Measurements from ENCODE around the gene GNAZ.

Gene GNAZ

DNA sequence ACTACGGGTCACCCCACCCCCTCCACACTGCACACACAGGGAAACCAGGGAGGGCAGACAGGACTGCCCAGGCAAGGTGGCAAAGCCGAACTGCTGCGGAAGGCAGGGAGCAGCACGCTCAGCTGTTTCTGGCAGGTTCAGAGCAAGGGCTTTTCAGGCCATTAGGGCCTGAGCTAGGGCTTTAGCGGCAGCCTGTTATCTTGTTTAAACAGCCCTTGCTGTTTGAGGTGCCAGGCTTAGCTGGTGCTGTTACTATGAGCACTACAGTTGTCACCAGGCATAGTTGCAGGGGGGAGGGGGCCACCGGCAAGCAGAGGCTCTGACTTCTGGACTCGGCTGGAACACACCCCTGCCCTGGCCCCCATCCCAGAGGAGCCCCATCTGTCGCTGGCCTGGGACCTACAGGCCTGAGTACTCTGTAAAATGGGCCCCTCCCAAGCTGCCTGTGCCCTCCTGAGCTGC, 36.6 kb downstream of the GNAZ start:
- DNase-seq (ENCODE audit: low read depth in 2 of 2), result no peak

DNA sequence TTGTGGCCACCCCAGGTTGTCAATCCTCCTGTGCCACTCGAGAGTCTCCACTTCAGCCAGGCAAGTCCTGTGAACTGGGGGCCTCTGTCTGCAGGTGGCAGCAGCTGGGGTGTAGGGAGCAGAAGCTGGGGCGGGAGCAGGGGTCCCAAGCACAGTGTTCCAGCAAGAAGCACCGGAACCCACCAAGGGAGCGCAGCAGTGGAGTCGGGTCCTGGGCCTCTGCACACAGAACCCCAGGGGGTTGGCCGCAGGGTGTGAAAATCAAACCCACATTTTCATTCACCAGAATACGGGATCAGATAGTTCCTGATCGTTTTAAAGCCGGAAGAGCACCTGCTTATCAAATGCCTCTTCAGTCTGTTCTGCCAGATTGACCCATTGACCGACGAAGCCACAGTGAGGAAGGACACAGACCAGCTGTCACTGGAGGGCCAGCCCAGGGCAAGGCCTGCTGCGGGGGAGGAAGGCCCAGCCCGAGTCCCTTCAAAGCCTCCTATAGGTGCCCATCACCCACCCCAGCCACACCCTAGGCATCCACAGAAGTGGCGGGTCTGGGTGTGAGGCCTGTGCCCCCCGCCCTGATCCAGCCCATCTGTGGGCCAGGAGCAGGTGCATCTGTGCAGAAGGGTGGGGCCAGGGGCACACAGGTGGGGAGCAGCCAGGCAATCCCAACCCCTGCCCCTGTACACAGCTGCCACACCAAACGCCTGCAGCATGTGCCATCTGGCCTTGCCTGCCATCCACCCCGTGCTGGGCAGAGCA, 37.3 kb downstream of the GNAZ start:
- DNase-seq (ENCODE audit: low read depth in 2 of 2), result no peak

DNA sequence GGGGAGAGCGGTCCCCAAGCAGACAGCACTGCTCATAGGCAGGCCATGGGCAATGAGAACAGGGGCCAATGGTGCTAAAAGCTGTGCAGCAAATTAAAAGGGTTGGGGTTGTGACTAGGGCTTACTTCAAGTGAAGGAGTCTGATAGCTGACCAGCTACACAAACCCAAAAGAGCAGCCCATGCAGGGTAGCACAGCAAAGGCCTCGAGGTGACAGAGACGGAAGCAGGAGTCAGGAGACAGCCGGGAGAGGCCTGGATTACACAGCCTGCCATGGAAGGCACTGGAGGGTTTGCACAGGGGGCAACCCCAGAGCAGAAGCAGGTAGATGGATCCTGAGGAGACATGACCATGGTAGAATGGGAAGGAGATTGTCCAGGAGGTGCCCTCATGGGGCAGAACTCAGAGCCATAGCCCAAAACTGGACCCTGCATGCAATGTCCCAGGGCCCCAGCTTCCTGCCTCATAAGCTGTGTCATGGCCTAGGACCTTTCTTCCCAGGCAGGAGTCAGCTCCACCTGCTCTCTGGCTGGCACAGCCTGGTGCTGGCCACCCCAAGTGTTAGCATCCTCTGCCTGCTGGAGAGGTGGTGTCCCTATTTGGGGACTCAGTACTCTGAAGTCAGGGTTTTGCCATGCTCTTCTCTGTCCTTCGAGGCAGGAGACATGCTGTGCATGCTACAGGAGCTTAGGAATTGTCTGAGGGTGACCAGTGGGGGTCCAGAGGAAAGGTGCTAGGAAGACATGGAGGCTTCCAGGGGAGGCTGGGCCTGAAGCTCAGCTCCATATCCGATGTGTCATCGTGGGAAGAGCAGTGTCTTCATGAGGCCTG, 38.1 kb downstream of the GNAZ start:
- DNase-seq (ENCODE audit: low read depth in 2 of 2), result no peak

DNA sequence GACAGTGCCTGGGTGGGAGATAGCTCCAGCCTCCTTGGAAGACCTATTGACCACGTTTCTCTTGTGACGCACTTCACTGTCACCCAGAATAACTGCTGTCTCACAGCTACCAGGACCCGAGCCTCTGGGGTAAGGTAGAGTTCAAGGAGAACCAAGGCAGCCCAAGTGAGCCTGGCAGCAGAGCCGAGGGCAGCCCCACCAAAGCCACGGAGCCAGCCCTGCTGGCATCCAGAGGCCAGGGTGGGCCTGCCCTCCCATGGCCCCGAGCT, 38.7 kb downstream of the GNAZ start:
- no peak for DNase-seq (ENCODE audit: low read depth in 2 of 2)

DNA sequence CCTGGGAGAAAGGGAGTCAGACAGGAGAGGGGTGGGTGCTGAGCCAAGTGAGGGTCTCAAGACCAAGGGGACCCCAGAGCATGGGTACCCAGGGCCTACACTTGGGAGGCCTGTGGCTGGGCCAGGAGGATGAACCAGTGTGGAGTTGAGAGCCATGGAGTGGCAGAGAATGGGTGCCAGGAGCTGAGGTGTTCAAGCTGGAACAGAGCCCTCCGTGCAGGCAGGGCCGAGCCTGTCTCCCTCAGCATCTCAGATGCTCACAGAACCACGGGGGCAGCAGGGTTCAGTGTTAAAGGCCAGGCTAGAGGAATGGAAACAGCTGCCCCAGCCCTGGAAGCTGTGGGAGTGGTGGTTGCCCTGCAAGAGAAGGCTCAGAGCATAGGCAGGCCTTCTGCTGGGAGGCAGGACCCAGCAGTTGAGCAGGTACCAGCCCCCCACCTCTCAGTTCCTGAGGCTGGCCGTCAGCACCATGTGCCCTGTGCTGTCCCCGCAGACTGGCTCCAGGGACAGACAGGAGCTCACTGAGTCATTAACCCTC, 39.2 kb downstream of the GNAZ start:
- no peak for DNase-seq (ENCODE audit: low read depth in 2 of 2)

DNA sequence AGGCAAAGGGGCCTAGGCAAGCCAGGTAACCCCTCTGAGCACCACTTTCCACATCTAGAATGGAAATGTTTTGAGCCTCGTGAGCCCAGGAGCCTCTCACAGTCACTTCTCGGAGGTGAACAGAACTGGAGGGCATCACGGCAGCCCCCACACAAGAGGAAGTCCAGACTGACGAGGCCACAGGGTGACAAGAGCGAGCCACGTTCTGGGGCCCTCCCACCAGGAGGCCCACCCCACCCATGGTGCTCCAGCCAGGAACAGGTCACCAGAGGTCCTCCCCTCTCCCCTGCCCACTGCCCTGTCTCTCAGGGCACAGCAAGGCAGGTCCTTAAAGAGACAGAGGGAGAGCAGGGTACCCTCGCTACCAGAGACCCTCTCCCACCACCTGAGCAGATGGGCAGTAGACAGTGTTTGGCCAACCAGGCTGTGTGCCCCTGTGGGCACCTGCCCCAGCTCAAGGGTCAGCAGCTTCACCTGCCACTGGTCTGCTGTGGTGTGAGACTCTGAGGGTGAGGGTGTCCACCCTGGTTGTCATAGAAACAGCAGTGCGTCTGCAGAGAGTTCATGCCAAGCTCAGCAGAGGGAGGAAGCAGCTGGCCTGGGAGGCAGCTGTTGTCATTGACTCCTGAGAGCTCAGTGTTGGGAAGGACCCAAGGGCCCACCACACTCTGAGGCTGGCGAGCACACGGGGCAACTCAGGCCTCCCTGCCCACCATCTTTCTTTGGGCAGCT, 40.0 kb downstream of the GNAZ start:
- DNase-seq (ENCODE audit: low read depth in 2 of 2), result no peak

DNA sequence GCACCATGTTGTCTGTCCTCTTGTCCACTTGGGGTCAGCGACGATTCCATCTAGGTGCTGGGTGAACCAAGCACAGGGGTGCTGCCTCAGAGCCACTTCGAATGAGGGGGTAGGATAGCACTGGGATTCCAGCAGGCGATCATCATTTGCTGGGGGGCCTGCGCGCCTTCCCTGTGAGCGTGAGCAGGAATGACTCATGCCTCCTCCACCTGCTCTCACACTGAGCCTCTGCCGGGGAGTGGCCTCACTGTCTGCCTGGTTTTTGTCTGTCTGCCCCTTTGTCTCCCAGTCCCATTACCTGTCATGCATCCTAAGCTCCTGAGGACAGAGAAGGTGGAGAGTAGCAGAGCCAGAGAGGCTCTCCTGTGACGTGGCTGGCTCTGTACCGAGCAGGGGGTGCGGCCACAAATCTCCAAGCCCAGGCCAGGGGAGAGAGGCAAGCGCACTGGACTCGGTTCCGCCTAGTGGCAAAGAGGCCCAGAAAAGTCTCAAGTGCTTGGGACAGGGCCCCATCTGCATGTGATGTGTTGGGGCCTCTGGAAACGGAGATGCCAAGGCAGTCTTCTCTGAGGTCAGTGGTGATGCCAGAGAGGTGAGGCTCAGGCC, 40.7 kb downstream of the GNAZ start:
- DNase-seq (ENCODE audit: low read depth in 2 of 2), result no peak

DNA sequence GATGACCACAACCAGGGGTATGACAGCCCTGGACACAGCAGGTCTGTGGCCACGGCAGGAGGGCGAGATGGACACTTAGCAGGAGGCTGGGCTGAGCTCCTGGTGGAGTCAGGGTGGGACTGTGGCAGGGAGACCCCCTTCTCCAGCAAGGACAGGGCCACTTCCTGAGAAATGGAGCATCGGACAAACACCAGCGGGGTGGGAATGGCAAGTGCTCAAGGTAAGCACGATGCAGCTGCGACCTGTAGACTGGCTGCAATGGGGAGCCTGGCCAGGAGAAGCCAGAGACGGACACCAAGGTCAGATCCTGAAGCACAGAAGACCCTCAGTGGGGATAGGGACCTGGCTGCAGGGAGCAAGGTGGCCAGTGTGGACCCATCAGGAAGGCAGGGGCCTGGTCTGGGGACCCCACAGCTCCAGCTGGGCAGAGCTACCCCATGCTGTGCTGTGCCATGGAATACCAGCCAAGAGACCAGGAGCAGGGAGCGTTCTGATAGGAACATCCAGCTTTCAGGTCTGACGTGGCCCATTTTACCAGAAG, 42.2 kb downstream of the GNAZ start:
- DNase-seq (ENCODE audit: low read depth in 2 of 2), result no peak

DNA sequence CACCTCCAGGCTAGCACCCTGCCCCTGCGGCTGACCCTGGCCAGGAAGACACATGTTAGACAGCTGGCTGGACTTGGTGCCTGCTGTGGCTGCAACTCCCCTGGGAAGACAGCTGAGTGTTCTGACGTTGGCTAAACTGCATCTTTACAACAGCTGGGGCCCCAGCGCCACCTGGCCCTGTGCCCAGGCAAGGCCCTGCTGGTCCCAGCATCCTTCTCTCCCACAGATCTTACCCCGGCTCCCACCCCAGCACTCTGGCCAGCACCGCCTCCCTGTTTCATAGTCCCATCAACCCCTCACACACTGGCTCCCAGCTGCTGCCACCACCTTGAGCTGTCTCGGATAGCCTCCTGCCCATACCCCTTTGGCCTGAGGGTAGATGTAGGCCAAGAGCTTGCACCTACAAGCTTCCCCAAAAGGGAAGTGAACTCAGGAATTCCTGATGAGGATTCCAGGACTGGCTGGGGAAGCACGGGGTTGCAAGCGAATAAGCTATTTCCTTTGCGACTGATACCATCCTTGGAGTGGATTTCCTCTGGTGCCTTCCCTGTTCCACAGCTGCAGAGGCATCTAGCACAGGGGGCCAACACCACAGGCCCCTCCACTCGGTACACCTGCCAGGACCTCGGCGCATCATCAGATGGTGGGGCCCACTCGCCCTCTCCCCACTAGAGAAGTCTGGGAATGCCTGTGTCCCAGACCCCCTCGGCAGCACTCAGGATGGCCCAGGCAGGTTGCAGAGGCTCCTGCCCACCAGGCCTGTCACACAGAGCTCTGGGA, 42.9 kb downstream of the GNAZ start:
- no peak for DNase-seq (ENCODE audit: low read depth in 2 of 2)

DNA sequence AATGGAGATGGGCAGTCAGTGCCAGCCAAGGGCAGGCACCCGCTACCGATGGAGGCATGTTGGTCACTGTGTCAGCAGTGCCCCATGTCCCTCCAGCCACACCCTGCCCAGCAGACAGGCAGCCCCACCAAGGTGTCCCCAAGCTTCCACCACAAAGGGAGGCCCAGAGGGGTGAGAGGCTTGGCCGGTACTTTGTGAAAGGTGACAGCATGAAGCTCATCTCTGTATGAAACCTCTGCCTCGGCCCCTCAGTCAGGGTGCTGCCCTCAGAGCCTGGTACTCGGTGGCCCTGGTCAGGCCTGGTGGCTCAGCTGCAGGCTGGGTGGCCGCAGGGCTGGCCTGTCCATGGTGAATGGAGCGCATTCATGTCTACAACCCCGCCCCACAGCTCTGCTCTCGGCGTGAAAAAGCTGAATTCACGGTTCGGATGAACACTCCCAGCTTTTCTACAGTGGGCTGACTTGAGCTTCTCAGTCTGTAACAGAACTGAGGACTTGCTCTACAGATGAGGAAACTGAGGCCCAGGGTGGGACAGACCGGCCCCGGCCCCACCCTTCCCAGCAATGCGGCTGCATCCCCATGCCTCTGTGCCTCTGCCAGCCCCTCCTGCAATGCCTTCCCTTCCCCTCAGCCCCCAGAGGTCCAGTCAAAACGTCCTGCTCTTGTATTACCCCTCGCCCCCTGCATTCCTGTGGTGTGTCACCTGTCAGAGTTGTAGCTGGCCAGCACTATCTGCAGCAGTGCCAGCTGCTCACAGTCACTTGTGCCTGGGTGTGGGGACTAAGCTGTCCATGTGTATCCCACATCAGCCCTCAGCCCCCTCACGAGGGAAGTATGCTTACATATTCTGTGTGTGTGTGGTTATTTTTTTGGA, 43.8 kb downstream of the GNAZ start:
- DNase-seq (ENCODE audit: low read depth in 2 of 2), result no peak

DNA sequence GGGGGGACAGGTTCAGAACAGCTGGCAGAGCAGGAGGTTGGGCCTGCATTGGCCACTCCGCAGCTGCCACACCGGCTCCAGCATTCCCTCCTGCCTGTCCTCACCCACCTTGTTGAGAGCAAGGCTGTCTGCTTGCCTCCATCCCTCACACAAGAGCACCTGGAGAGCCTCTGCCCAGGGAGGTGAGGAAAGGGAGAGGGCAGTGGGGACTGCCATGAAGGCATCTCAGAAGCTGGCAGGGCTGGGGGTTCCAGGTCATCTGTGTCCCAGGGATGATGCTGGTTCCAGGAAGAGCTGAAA, 44.4 kb downstream of the GNAZ start:
- DNase-seq (ENCODE audit: low read depth in 2 of 2), result no peak

DNA sequence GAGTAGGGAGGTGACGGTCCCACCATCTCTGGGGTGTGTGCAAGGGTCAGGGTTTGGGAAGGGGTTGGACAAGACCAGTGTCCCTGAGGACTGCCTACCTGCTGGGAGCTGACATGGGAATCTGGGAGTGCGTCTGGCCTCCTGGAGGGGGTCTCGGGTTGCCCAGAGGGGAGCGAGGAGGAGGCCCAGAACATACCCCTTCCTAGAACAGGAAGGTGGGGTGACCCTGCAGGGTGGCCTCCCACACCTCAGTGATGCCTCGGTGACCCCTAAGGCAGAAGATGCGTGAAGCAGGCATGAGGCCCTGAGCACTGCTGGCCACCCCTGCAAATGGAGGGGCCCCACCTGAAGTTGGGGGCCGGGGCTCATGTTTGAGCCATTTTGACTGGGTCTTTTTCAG, 45.0 kb downstream of the GNAZ start:
- DNase-seq (ENCODE audit: low read depth in 2 of 2), result no peak

DNA sequence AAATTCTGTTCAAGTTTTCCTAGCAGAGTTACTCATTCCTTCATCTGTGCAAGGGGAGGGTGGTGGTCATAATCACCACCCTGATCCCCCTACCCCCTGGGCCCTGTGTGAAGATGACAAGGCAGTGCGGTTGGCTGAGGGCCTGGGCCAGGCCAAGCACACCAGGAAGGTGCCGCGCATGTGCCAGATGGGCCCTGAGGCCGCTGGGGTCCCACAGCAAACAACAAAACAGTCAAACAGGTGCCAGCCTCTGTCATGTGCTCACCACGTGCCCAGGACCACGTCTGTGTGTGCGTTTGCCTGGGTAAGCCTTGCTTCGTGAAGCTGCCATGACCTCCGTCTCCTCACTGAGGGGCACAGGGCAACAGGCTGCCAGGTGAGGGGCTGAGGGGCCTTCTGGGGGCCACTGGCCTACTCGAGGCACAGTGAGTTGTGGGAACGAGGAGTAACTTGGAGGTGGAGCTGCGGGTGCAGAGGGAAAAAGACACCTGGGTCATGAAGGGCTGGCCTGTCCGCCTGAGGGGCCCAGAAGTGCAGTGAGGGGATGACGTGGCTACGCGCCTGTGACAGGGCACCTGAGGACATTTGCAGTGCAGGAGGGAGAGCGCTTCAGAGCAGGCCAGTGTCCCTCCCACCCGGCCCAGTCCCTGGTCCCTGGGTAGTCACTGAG, 45.6 kb downstream of the GNAZ start:
- no peak for DNase-seq (ENCODE audit: low read depth in 2 of 2)

DNA sequence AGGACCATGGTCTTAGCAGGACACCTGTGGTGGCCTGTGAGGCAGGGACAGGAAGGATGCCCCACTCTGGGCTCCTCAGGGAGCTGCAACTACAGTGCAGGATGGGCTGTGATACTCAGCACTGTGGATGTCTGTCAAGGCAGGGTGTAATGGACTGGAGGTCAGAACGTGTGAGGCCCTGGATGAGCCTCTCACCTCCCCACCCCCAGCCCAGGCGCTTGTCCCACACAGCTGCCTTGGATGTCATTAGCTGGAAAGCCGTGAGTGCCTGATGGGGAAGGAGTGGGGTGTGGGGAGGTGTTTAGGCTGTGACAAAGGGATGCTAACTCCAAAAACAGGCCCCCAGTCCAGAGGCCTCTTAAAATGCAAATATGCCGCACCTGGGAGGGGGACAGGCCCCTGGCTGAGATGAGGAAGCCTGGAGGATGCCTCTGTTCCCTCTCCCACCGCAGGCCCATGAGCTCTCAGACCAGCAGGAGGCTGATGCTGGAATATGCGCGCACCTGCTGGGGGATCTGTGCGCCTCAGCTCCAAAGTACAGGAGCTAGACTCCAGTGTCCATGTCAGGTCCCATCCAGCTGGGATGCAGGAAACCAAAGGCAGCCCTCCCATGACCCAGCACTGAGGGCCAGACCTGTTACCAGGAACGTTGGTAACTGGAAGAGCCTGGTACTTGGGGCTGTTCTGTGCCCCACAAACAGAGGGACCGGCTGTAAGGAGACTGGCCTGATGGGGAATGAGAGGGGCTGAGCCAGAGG, 46.4 kb downstream of the GNAZ start:
- no peak for DNase-seq (ENCODE audit: low read depth in 2 of 2)

DNA sequence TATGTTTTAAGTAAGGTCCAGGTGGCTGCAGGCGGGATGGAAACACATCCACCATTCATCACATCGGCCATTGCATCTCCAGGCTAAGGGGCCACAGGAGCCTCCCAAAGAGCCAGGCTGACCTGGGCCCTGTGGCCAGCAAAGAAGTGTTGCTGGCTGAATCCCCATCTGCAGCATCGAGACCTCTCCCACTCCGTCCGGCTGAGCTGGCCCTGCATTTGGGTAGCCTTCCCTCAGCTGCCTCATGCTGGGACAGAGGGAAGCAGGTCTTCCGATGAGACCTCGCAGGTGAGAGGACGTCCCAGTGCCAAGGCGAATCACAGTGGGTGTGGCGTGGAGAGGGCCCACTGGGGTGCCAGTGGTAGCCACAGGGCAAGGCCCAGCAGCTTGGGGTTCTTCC, 47.0 kb downstream of the GNAZ start:
- no peak for DNase-seq (ENCODE audit: low read depth in 2 of 2)

DNA sequence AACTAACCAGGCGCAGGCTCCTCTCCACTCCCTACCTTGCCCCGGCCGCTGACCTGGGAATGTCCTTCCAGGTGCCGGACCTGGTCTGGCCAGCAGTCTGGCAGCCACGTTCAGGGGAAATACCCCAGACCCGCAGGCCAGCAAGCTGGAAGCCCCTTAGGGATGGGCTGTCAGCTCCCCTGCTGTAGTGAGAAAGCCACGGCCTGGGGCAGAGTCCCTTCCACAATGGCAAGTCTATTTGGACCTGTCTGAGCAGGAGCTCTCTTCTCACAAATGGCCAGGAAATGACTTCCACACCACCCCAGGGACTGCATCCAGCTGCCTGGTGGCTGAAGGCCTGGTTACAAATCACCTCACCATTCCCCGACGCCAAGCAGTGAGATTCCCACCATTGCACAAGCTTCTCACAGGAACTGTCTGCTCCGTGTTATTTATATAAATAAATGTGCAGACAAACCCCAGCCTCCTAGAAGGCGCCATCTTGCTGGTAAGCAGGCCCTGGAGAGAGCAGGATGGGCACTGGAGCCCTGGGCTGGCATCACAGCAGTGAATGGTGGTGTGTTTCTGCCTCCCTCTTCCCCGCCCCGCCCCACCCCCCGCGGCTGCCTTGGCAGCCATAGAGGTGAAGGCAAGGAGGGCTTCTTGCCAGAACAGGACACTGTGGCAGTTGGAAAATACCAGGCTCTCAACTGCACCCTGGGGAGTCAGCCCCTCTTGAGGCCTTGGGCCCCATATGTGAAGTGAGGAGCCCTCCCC, 47.8 kb downstream of the GNAZ start:
- DNase-seq (ENCODE audit: low read depth in 2 of 2), result no peak

DNA sequence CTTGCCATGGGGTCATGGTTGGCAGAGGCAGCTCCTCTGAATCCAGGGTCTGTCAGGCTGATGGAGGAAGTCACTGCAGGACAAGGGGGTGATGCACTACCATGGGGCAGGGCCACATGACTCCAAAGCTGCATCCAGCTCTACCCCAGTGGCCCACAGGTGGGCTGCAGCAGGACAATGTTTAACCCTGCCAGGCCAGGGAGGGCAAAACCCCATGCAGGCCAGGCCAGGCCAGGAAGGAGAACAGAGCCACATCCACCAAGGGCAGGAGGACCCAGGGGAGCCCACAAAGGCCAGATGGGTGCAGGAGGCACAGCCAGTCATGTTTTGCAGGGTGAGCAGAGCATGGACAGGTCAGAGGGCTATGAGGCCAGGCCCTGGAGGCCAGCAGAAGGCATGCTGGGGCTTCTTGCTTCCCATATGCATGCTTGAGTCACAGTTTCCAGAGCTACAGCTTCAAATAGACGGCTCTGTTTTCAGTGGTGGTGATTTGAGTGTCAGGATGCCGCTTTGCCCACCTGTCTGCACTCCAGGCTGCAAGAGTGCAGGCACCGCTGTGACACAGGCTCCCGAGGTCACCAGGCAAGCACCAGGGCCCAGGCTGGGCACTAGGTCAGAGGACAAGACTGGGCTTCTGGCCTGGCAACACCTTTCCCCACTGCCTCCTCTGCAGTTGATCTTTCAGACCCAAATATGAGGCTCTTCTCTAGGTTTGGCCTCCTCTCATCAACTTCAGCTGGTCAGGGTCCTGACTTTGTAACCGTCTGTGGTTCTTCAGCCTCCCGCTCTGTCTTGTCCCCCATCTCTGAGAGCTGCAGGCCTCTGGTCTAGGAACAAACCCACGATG, 48.6 kb downstream of the GNAZ start:
- no peak for DNase-seq (ENCODE audit: low read depth in 2 of 2)

Data from activated CD4-positive, alpha-beta T cell treated with anti-CD3 and anti-CD28 coated beads for 24 hours (primary cell).